Prostate gland (tissue), 2 donors: ENCODE measurements around the gene DRD5. TPM values are rescaled to one million over a fixed set of nuclear protein-coding genes. Genes with fewer than 3 reads are reported as not detected.

Experiments used
- DNase-seq: peaks from one replicate; pipeline ENCODE4 v3.0.0-alpha.2; 2019; ENCODE audit warnings: low spot score
- H3K27ac ChIP-seq, 2 donors: fragments of 200-600 bp; sonication (generic); 2 replicates each; pipeline ENCODE4 v1.5.1; 2017 to 2019
- H3K27me3 ChIP-seq: fragments of 200-600 bp; sonication (generic); replicated peaks from 2 replicates; pipeline ENCODE4 v1.5.1; 2019; ENCODE audit not compliant: insufficient read depth
- H3K36me3 ChIP-seq, 2 donors: fragments of 200-600 bp; sonication (generic); 1 replicate in 1 of 2; 2 replicates in 1 of 2; pipeline versions ENCODE4 v1.5.1 to v1.8.1; 2017 to 2019
- H3K4me1 ChIP-seq: fragments of 200-600 bp; sonication (generic); replicated peaks from 2 replicates; pipeline ENCODE4 v1.5.1; 2019
- H3K4me3 ChIP-seq, 2 donors: fragments of 200-600 bp; sonication (generic); 2 replicates each; pipeline ENCODE4 v1.5.1; 2017 to 2019
- H3K9me3 ChIP-seq: fragments of 200-600 bp; sonication (generic); 2 replicates; pipeline ENCODE4 v1.5.1; 2017
- POLR2A ChIP-seq: fragments of 450-650 bp; IDR thresholded peaks from one replicate; pipeline ENCODE4 v1.6.1; 2016; ENCODE audit warnings: antibody characterized with exemption, mild to moderate bottlenecking
- POLR2AphosphoS5 ChIP-seq: sonication (generic); formaldehyde crosslinking; IDR thresholded peaks from one replicate; pipeline ENCODE4 v1.6.1; 2017; ENCODE audit warnings: antibody characterized with exemption
- WGBS: methylation state at CpG from one replicate; pipeline ENCODE4 v1.1.5; 2018; 5-methylcytosine and 5-hydroxymethylcytosine counted together
- intact Hi-C: fragments of 100-400 bp; cut with DNase I; formaldehyde crosslinking; loops from one replicate; pipeline ENCODE4 v1.14.2; 2022
- total RNA-seq, 2 donors: library from RNA; depleted of rRNA; stranded (reverse); fragments of >200 nt; gene quantifications; one replicate each; pipeline ENCODE4 v1.1.0, GENCODE V29; 2016
- TF ChIP-seq, protein P1 (sequence below), 4 experiments: fragments of 200-600 bp in 2 of 4; fragments of 450-650 bp in 2 of 4; sonication (generic) in 2 of 4; IDR thresholded peaks; 1 replicate in 3 of 4; 2 replicates in 1 of 4; pipeline ENCODE4 v1.5.1; 2016 to 2019; ENCODE audit warnings: antibody characterized with exemption in 4 of 4, mild to moderate bottlenecking in 2 of 4, moderate library complexity in 2 of 4

Gene DRD5
- total RNA-seq, 2 donors from 2014 or later = not detected

DNA sequence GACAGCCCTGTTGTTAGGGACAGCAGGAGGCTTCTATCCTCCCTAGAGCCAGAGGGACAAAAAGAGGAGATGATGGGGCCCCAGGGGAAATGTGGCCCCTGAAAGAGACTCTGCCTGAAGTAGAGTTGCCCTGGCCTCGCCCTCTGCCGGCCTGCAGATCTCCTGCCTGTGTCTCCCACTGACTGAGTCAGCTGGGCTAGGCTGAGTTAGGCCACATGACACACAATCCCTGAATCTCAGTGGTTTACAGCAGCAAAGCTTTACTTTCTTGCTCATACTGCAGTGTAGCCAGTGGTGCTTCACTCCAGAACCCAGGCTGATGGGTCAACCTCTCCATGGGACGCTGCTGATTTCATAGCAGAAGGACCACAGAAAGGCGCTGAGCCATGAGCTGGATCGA, 23.5 kb downstream of the DRD5 start:
- Histone ChIP-seq H3K27me3 (no peaks in the 10 kb centered on the region), H3K36me3 (no peaks in the 10 kb centered on the region), H3K27ac (no peak overlapping the region), H3K9me3 (no peaks in the 10 kb centered on the region), H3K4me1 (no peaks in the 10 kb centered on the region), H3K4me3 (no peak overlapping the region)
- intact Hi-C loops = no loop called here
- DNase-seq = no peak
- TF ChIP-seq, protein P1, sequence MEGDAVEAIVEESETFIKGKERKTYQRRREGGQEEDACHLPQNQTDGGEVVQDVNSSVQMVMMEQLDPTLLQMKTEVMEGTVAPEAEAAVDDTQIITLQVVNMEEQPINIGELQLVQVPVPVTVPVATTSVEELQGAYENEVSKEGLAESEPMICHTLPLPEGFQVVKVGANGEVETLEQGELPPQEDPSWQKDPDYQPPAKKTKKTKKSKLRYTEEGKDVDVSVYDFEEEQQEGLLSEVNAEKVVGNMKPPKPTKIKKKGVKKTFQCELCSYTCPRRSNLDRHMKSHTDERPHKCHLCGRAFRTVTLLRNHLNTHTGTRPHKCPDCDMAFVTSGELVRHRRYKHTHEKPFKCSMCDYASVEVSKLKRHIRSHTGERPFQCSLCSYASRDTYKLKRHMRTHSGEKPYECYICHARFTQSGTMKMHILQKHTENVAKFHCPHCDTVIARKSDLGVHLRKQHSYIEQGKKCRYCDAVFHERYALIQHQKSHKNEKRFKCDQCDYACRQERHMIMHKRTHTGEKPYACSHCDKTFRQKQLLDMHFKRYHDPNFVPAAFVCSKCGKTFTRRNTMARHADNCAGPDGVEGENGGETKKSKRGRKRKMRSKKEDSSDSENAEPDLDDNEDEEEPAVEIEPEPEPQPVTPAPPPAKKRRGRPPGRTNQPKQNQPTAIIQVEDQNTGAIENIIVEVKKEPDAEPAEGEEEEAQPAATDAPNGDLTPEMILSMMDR (IDR thresholded peaks at IDR 0.05) = no peak
- TF ChIP-seq POLR2A = no peak
- TF ChIP-seq POLR2AphosphoS5 = no peak
- WGBS = 96% methylated on average over 5 of the region's 5 CpGs

DNA sequence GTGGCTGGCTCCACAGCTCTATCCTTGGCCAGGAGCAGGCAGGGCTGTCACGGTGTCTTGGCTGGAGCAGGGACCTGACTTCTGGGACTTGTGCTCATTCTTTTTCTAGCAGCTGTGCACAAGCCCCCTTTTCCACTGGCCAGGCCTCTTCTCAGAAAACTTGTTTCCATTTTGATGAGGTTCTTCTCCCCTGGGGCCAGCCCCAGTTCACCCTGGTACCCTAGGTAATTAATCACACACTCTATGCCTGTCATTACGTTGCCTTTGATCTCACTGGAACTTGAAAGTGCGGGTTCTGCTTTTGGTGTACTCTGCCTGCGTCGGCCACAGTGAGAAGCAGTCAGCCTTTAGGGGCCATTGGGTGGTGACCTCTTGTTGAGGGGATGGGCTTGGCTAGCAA, 26.6 kb downstream of the DRD5 start:
- Histone ChIP-seq H3K4me3 (no peak overlapping the region), H3K27ac (no peak overlapping the region), H3K9me3 (no peaks in the 10 kb centered on the region), H3K36me3 (no peaks in the 10 kb centered on the region), H3K27me3 (no peaks in the 10 kb centered on the region), H3K4me1 (no peaks in the 10 kb centered on the region)
- TF ChIP-seq POLR2AphosphoS5 (no peak), POLR2A (no peak)
- TF ChIP-seq, protein P1 (IDR thresholded peaks at IDR 0.05) = no peak
- 79% methylated on average over 5 of the region's 5 CpGs for WGBS
- intact Hi-C loops = no loop called here
- DNase-seq = no peak

GRCh38 chr4:9811806-9812205, 30.4 kb downstream of the DRD5 start:
- Histone ChIP-seq H3K27ac (no peak overlapping the region), H3K9me3 (no peaks in the 10 kb centered on the region), H3K36me3 (no peaks in the 10 kb centered on the region), H3K4me3 (no peak overlapping the region), H3K4me1 (no peaks in the 10 kb centered on the region), H3K27me3 (no peaks in the 10 kb centered on the region)
- TF ChIP-seq, protein P1 (IDR thresholded peaks at IDR 0.05) = no peak
- TF ChIP-seq POLR2A (no peak), POLR2AphosphoS5 (no peak)
- no peak for DNase-seq
- intact Hi-C loops = no loop called here
- WGBS = 75% methylated on average over 3 of the region's 3 CpGs

DNA sequence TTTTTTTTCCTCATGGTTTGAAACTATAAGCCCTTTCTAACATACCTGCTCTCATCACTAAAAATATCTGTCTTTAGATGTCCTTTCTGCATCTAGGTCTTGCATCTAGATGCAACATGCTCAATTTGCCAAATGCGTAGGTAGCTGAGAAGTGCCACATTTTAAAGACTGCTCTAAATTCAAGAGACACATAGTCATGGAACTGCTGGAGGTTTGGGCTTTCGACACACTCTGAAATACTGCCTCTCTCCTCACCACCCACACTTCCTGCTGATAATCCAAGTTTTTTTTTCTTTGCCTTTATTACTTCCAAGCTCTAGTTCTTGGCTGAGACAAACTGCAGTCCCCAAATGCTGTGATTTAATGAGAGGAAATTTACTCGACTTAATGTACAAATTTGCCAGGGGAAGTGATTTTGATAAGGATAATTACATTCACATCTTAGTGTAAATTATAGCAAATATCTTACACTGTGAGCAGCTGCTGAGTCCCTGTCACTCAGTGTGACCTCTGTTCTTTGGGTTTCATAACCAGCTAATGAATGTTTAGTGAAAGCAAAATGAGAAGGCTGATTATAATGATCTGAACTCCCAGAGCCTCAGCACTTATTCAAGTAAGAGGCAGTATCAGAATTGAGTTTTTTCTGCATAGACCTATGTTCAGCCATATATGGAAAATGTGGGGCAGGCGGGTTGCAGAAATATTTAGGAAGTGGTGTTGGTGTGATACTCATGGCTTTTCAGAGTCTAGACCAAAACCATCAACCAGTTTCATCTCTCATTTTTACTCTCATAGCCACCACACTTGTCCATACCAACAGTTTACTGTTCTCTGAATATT, 31.3 kb downstream of the DRD5 start:
- H3K4me3 ChIP-seq = no peak overlapping the region
- no peaks in the 10 kb centered on the region for H3K36me3 ChIP-seq
- no peaks in the 10 kb centered on the region for H3K27me3 ChIP-seq
- intact Hi-C loops = no loop called here
- no peaks in the 10 kb centered on the region for H3K9me3 ChIP-seq
- TF ChIP-seq, protein P1 (IDR thresholded peaks at IDR 0.05) = no peak
- TF ChIP-seq POLR2AphosphoS5 (no peak), POLR2A (no peak)
- no peaks in the 10 kb centered on the region for H3K4me1 ChIP-seq
- 56% methylated on average over 4 of the region's 4 CpGs for WGBS
- DNase-seq = no peak
- no peak overlapping the region for H3K27ac ChIP-seq

DNA sequence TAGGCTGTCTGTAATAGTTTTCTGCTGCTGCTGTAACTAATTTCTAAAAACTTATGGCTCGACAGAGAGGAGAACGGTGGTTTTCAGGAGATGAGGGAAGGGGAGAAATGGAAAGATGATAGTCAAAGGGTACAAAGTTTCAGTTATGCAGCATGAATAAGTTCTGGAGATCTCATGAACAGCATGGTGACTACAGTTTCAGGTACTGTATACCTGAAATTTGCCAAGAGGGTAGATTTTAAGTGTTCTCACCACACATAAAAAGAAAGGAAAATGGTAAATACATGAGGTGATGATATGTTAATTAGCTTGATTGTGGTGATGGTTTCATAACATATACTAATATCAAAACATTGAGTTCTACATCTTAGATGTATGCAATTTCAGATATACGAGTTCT, 34.9 kb downstream of the DRD5 start:
- no peaks in the 10 kb centered on the region for H3K36me3 ChIP-seq
- H3K27me3 ChIP-seq = no peaks in the 10 kb centered on the region
- no peaks in the 10 kb centered on the region for H3K4me1 ChIP-seq
- intact Hi-C loops = no loop called here
- no peaks in the 10 kb centered on the region for H3K9me3 ChIP-seq
- WGBS = 97% methylated on average over 3 of the region's 3 CpGs
- no peak overlapping the region for H3K27ac ChIP-seq
- TF ChIP-seq POLR2AphosphoS5 = no peak
- TF ChIP-seq POLR2A = no peak
- DNase-seq = no peak
- no peak overlapping the region for H3K4me3 ChIP-seq
